OCI-LY7 (cell line): ENCODE results near the gene TFIP11. TPM values are rescaled to one million over a fixed set of nuclear protein-coding genes. Genes with fewer than 3 reads are reported as not detected.

Experiments
- BruUV-seq: library from RNA; stranded (reverse); fragments of 400-500 nt; replicated peaks from 2 replicates; lab custom pipeline; 2021; lab: Mats Ljungman, UMichigan
- CTCF ChIA-PET: fragments of 300-600 bp; sonication (Branson Sonifier 250); formaldehyde crosslinking; loops from one replicate; lab custom pipeline; 2022; ENCODE audit warnings: antibody characterized with exemption; ENCODE audit not compliant: unreplicated experiment; lab: Charles Lee
- POLR2A ChIA-PET: fragments of 300-600 bp; sonication (Branson Sonifier 250); formaldehyde crosslinking; loops from one replicate; lab custom pipeline; 2022; ENCODE audit warnings: antibody characterized with exemption; lab: Charles Lee
- DNase-seq: peaks from one replicate; pipeline ENCODE4 v3.0.0-alpha.2; 2015; ENCODE audit warnings: low spot score
- H2AFZ ChIP-seq: fragments of 200-600 bp; sonication (generic), shearing (Covaris generic); 2 replicates; pipeline ENCODE4 v1.6.1; 2014; ENCODE audit warnings: mild to moderate bottlenecking, antibody characterized with exemption, low read length, moderate library complexity
- H3K27ac ChIP-seq: fragments of 200-600 bp; sonication (generic); 2 replicates; pipeline ENCODE4 v1.5.1; 2014; ENCODE audit warnings: mixed run types, low read depth, mild to moderate bottlenecking, moderate library complexity, low read length, inconsistent platforms; ENCODE audit not compliant: poor library complexity, severe bottlenecking
- H3K36me3 ChIP-seq: fragments of 200-600 bp; sonication (generic); 2 replicates; pipeline ENCODE4 v1.6.1; 2014; ENCODE audit warnings: mild to moderate bottlenecking, antibody characterized with exemption, low read length, moderate library complexity, mixed read lengths; ENCODE audit not compliant: insufficient read depth
- H3K4me1 ChIP-seq: fragments of 200-600 bp; sonication (generic); 2 replicates; pipeline ENCODE4 v1.5.1; 2014; ENCODE audit warnings: mild to moderate bottlenecking, low read length; ENCODE audit not compliant: insufficient read depth, poor library complexity, severe bottlenecking
- H3K4me2 ChIP-seq: fragments of 200-600 bp; sonication (generic); 2 replicates; pipeline ENCODE4 v1.6.1; 2014; ENCODE audit warnings: mild to moderate bottlenecking, low read length
- H3K4me3 ChIP-seq: fragments of 200-600 bp; sonication (generic); 2 replicates; pipeline ENCODE4 v1.5.1; 2014; ENCODE audit warnings: mild to moderate bottlenecking, low read depth, low read length; ENCODE audit not compliant: poor library complexity, severe bottlenecking
- H3K79me2 ChIP-seq: fragments of 200-600 bp; sonication (generic); 2 replicates; pipeline ENCODE4 v1.6.1; 2016; ENCODE audit warnings: low read depth, mild to moderate bottlenecking, low read length, moderate library complexity, mixed read lengths; ENCODE audit not compliant: insufficient read depth
- H3K9me2 ChIP-seq: fragments of 200-600 bp; sonication (generic); 2 replicates; pipeline ENCODE4 v1.6.1; 2016; ENCODE audit warnings: mild to moderate bottlenecking, low read length, mixed read lengths; ENCODE audit not compliant: insufficient read depth
- H3K9me3 ChIP-seq: fragments of 200-600 bp; sonication (generic); 2 replicates; pipeline ENCODE4 v1.6.1; 2014; ENCODE audit warnings: mild to moderate bottlenecking, mixed run types, low read length, mixed read lengths
- H4K20me1 ChIP-seq: fragments of 200-600 bp; sonication (generic); 2 replicates; pipeline ENCODE4 v1.6.1; 2014; ENCODE audit warnings: mild to moderate bottlenecking, antibody characterized with exemption, low read length, moderate library complexity, mixed read lengths; ENCODE audit not compliant: insufficient read depth
- CTCF ChIP-seq: fragments of 200-600 bp; sonication (generic); conservative IDR thresholded peaks from 2 replicates; pipeline ENCODE4 v1.5.1; 2014; ENCODE audit warnings: mild to moderate bottlenecking, antibody characterized with exemption, low read length, moderate library complexity, mixed read lengths
- EZH2phosphoT487 ChIP-seq: fragments of 200-600 bp; sonication (generic); IDR thresholded peaks from 2 replicates; pipeline ENCODE4 v1.6.1; 2018; ENCODE audit warnings: low read depth, borderline replicate concordance, mild to moderate bottlenecking, mixed run types, antibody characterized with exemption, low read length, moderate library complexity, mixed read lengths
- intact Hi-C: fragments of 100-400 bp; cut with micrococcal nuclease; formaldehyde crosslinking; loops from one replicate; pipeline ENCODE4 v1.10.0; 2022; ENCODE audit not compliant: unreplicated experiment
- total RNA-seq, 2 experiments: library from RNA; depleted of rRNA in 1 of 2; stranded (reverse); fragments of >200 nt in 1 of 2; shearing (Covaris generic) in 1 of 2; gene quantifications; 2 replicates each; pipeline ENCODE4 v1.2.3, GENCODE V29; 2014 to 2022

TFIP11 gene
- total RNA-seq, 2 experiments from 2014 or later = 45.2 to 54.5 TPM

GRCh38 chr22:26460202-26460601 is 52.1 kb downstream of the TFIP11 start:
- no peak overlapping the region for H2AFZ ChIP-seq
- no peak for DNase-seq
- POLR2A ChIA-PET = no interaction called here
- no peaks in the 10 kb centered on the region for H3K9me2 ChIP-seq
- BruUV-seq = no TSS peak
- no peak overlapping the region for H3K27ac ChIP-seq
- H3K4me1 ChIP-seq = no peaks in the 10 kb centered on the region
- H3K9me3 ChIP-seq = no peaks in the 10 kb centered on the region
- TF ChIP-seq CTCF (no peak), EZH2phosphoT487 (no peak)
- peaks cover 97% of the 10 kb centered on the region for H3K36me3 ChIP-seq
- no peak overlapping the region for H3K4me3 ChIP-seq
- CTCF ChIA-PET = interaction anchor here (0.8 kb wide), 1 partner anchor 95 kb away, joined by 9 read pairs; no protein-coding TSS in a partner anchor
- intact Hi-C loops = no loop called here
- peaks cover 24% of the 10 kb centered on the region for H3K79me2 ChIP-seq
- H3K4me2 ChIP-seq = no peak overlapping the region
- H4K20me1 ChIP-seq = peaks cover 17% of the 10 kb centered on the region

- no peak for TF ChIP-seq CTCF
- TF ChIP-seq EZH2phosphoT487 = no peak
- ChIA-PET POLR2A (no interaction called here), CTCF (no interaction called here)
- H4K20me1 ChIP-seq = peaks cover 17% of the 10 kb centered on the region
- peaks cover 24% of the 10 kb centered on the region for H3K79me2 ChIP-seq
- H3K4me2 ChIP-seq = no peak overlapping the region
- no peak overlapping the region for H2AFZ ChIP-seq
- no peak overlapping the region for H3K27ac ChIP-seq
- intact Hi-C loops = no loop called here
- no peaks in the 10 kb centered on the region for H3K4me1 ChIP-seq
- no peak overlapping the region for H3K4me3 ChIP-seq
- DNase-seq = no peak
- no TSS peak for BruUV-seq
- H3K36me3 ChIP-seq = peaks cover 90% of the 10 kb centered on the region
- no peaks in the 10 kb centered on the region for H3K9me2 ChIP-seq
- no peaks in the 10 kb centered on the region for H3K9me3 ChIP-seq
Observed at GRCh38 chr22:26457661-26458272, 54.5 kb downstream of the TFIP11 start.

- H3K79me2 ChIP-seq = no peaks in the 10 kb centered on the region; the same call in 1 of the 2 replicates
- H3K4me2 ChIP-seq = no peak overlapping the region
- peaks cover 82% of the 10 kb centered on the region for H3K36me3 ChIP-seq
- H3K4me3 ChIP-seq = no peak overlapping the region
- TF ChIP-seq CTCF (no peak), EZH2phosphoT487 (no peak)
- intact Hi-C loops = no loop called here
- H3K27ac ChIP-seq = no peak overlapping the region
- ChIA-PET CTCF (no interaction called here), POLR2A (no interaction called here)
- no TSS peak for BruUV-seq
- no peaks in the 10 kb centered on the region for H3K9me3 ChIP-seq
- no peaks in the 10 kb centered on the region for H4K20me1 ChIP-seq
- no peak for DNase-seq
- H2AFZ ChIP-seq = no peak overlapping the region
- H3K4me1 ChIP-seq = no peaks in the 10 kb centered on the region
- no peaks in the 10 kb centered on the region for H3K9me2 ChIP-seq
Observed at GRCh38 chr22:26453812-26454500, 58.3 kb downstream of the TFIP11 start.
